ENCODE measurements around the gene PCDHGC5.

The PCDHGC5 gene

GRCh38 chr5:141513627-141514329 is 24.9 kb downstream of the PCDHGC5 start:
- DNase-seq = peak; percentile 71

- DNase-seq = no peak
Measured at GRCh38 chr5:141514330-141515133, 25.7 kb downstream of the PCDHGC5 start.

GRCh38 chr5:141515141-141515540 is 26.3 kb downstream of the PCDHGC5 start:
- no peak for DNase-seq

- no peak for DNase-seq
Measured at GRCh38 chr5:141515946-141516671, 27.2 kb downstream of the PCDHGC5 start.

- no peak for DNase-seq
Measured at GRCh38 chr5:141516672-141517025, 27.8 kb downstream of the PCDHGC5 start.

- DNase-seq = no peak
Measured at GRCh38 chr5:141517312-141517711, 28.4 kb downstream of the PCDHGC5 start.

GRCh38 chr5:141517880-141518617 is 29.2 kb downstream of the PCDHGC5 start:
- DNase-seq = no peak

- DNase-seq = no peak
Measured at GRCh38 chr5:141518618-141519015, 29.7 kb downstream of the PCDHGC5 start.

- no peak for DNase-seq
Measured at GRCh38 chr5:141519605-141520565, 31.0 kb downstream of the PCDHGC5 start.

GRCh38 chr5:141521244-141521781 is 32.4 kb downstream of the PCDHGC5 start:
- peak; percentile 97 for DNase-seq

- DNase-seq = no peak
Measured at GRCh38 chr5:141522301-141522700, 33.4 kb downstream of the PCDHGC5 start.

- DNase-seq = no peak
Measured at GRCh38 chr5:141523991-141524390, 35.1 kb downstream of the PCDHGC5 start.

GRCh38 chr5:141524604-141525597 is 36.0 kb downstream of the PCDHGC5 start:
- DNase-seq = peak; percentile 81

- DNase-seq = no peak
Measured at GRCh38 chr5:141525653-141526052, 36.8 kb downstream of the PCDHGC5 start.

GRCh38 chr5:141527426-141527825 is 38.5 kb downstream of the PCDHGC5 start:
- no peak for DNase-seq

- no peak for DNase-seq
Measured at GRCh38 chr5:141528291-141528984, 39.6 kb downstream of the PCDHGC5 start.

GRCh38 chr5:141529002-141529401 is 40.1 kb downstream of the PCDHGC5 start:
- no peak for DNase-seq

- DNase-seq = no peak
Measured at GRCh38 chr5:141529873-141530272, 41.0 kb downstream of the PCDHGC5 start.

GRCh38 chr5:141532726-141533125 is 43.8 kb downstream of the PCDHGC5 start:
- DNase-seq = no peak

GRCh38 chr5:141533897-141534296 is 45.0 kb downstream of the PCDHGC5 start:
- DNase-seq = no peak

Data from NCI-H226 (cell line).